ENCODE data around the gene HOXD11.
A peak's percentile ranks its signal among the peaks of the same experiment; 100 is the strongest.

HOXD11 gene

DNA sequence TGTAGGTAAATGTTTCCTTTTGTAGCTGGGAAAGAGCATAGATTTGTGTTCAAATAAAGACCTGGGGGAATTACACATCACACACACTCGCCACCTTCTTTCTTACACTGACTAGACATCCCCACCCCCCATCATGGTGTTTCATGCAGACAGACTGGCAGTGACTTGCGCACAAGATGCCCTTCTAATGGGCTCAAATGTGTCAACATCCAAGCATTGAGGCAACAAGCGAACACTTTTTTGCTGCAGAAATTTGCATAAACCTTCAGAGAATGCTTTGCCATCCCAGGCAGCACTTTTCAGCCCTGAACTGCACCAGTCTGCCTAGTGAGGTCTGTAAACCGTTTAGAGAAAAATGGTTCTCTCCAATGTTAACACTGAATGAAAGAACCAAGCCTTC is 27.0 kb downstream of the HOXD11 start:
- Histone ChIP-seq H3K27ac (no peak overlapping the region), H3K27me3 (peaks cover 0 to 36% of the 10 kb centered on the region in 2 donors), H3K4me1 (peaks cover 0 to 55% (median 33%) of the 10 kb centered on the region in 4 donors), H3K9me3 (no peaks in the 10 kb centered on the region), H3K36me3 (no peaks in the 10 kb centered on the region), H3K4me3 (no peak overlapping the region)
- TF ChIP-seq, protein P1, sequence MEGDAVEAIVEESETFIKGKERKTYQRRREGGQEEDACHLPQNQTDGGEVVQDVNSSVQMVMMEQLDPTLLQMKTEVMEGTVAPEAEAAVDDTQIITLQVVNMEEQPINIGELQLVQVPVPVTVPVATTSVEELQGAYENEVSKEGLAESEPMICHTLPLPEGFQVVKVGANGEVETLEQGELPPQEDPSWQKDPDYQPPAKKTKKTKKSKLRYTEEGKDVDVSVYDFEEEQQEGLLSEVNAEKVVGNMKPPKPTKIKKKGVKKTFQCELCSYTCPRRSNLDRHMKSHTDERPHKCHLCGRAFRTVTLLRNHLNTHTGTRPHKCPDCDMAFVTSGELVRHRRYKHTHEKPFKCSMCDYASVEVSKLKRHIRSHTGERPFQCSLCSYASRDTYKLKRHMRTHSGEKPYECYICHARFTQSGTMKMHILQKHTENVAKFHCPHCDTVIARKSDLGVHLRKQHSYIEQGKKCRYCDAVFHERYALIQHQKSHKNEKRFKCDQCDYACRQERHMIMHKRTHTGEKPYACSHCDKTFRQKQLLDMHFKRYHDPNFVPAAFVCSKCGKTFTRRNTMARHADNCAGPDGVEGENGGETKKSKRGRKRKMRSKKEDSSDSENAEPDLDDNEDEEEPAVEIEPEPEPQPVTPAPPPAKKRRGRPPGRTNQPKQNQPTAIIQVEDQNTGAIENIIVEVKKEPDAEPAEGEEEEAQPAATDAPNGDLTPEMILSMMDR (IDR thresholded peaks at IDR 0.05) = no peak
- DNase-seq = no peak
- intact Hi-C loops (cut with DNase I; ENCODE audit: low total_unique reads) = no loop called here

DNA sequence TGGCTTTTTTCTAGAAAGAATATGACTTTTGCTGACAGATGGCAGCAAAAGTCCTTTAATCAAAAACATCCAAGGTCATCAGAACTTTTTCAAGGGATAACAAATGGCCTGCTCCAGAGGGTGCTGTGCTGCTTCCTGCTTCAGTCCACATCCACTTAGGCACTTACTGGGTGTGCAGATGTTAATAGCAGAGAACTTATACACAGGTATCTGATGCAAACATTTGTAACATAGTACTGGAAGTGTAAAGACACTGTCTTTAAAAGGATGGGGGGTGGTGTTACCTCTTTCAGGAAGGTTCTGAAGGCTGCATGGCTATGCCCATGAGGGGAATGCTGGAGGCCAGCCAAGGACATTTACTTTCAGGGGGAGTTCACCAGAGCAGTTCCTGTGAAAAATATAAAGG is 28.0 kb downstream of the HOXD11 start:
- TF ChIP-seq, protein P1 (IDR thresholded peaks at IDR 0.05) = no peak
- Histone ChIP-seq H3K9me3 (no peaks in the 10 kb centered on the region), H3K27me3 (peaks cover 0 to 34% of the 10 kb centered on the region in 2 donors), H3K27ac (peak overlapping the region in 1 of 2 donors; percentile 85), H3K36me3 (no peaks in the 10 kb centered on the region), H3K4me1 (peaks cover 0 to 52% (median 30%) of the 10 kb centered on the region in 4 donors), H3K4me3 (no peak overlapping the region)
- no peak for DNase-seq
- intact Hi-C loops (cut with DNase I; ENCODE audit: low total_unique reads) = no loop called here

GRCh38 chr2:176136374-176137251 is 29.5 kb downstream of the HOXD11 start:
- intact Hi-C loops (cut with DNase I; ENCODE audit: low total_unique reads) = no loop called here
- H3K27ac ChIP-seq = peak overlapping the region; percentile 85 to 90

DNA sequence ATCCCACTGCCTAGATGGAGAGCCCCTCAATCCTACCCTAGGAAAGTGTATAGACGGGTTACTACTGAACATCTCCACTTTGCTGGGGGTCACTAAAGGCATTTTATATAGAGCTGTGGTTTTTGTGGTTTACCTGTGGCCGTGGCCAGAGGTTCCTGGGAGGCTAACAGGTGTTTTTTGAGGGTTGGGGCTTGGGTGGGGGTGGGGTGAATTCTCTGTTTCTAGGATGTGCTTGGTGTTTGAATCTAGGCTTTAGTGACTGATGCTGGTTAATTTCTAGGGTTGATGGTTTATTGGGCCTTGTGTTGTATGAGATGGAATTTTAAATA is 30.1 kb downstream of the HOXD11 start:
- Histone ChIP-seq H3K36me3 (no peaks in the 10 kb centered on the region), H3K27me3 (peaks cover 0 to 22% of the 10 kb centered on the region in 2 donors), H3K9me3 (no peaks in the 10 kb centered on the region), H3K4me3 (peak overlapping the region; percentile 64 to 66), H3K27ac (peak overlapping the region; percentile 85 to 90), H3K4me1 (peaks cover 0 to 49% (median 29%) of the 10 kb centered on the region in 4 donors)
- no peak for DNase-seq
- TF ChIP-seq, protein P1 (IDR thresholded peaks at IDR 0.05) = no peak
- intact Hi-C loops (cut with DNase I; ENCODE audit: low total_unique reads) = no loop called here

More at GRCh38 chr2:176136374-176137251, 29.5 kb downstream of the HOXD11 start:
- peaks cover 0 to 49% (median 29%) of the 10 kb centered on the region in 4 donors for H3K4me1 ChIP-seq
- peaks cover 0 to 22% of the 10 kb centered on the region in 2 donors for H3K27me3 ChIP-seq
- H3K4me3 ChIP-seq = peak overlapping the region; percentile 64 to 66
- DNase-seq = peak in 1 of 2 donors; percentile 39
- H3K36me3 ChIP-seq = no peaks in the 10 kb centered on the region
- H3K9me3 ChIP-seq = no peaks in the 10 kb centered on the region
- TF ChIP-seq, protein P1 (IDR thresholded peaks at IDR 0.05) = no peak

DNA sequence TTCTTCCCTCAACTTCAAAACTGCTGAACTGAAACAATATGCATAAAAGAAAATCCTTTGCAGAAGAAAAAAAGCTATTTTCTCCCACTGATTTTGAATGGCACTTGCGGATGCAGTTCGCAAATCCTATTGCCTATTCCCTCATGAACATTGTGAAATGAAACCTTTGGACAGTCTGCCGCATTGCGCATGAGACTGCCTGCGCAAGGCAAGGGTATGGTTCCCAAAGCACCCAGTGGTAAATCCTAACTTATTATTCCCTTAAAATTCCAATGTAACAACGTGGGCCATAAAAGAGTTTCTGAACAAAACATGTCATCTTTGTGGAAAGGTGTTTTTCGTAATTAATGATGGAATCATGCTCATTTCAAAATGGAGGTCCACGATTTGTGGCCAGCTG is 30.8 kb downstream of the HOXD11 start:
- TF ChIP-seq, protein P1 (IDR thresholded peaks at IDR 0.05) = no peak
- H3K36me3 ChIP-seq = no peaks in the 10 kb centered on the region
- H3K9me3 ChIP-seq = no peaks in the 10 kb centered on the region
- DNase-seq = no peak
- no peak overlapping the region for H3K27ac ChIP-seq
- intact Hi-C loops (cut with DNase I; ENCODE audit: low total_unique reads) = no loop called here
- H3K27me3 ChIP-seq = peaks cover 0 to 16% of the 10 kb centered on the region in 2 donors
- H3K4me1 ChIP-seq = peaks cover 0 to 46% (median 26%) of the 10 kb centered on the region in 4 donors
- no peak overlapping the region for H3K4me3 ChIP-seq
